HUES6 (cell line): ENCODE results near the gene OXCT2.

Experiments used
- H3K27ac ChIP-seq: 2 replicates; pipeline ENCODE4 v1.7.0; 2013; ENCODE audit warnings: low read depth, mild to moderate bottlenecking, low read length, inconsistent platforms
- H3K27me3 ChIP-seq: 2 replicates; pipeline ENCODE4 v1.6.1; 2013; ENCODE audit warnings: low read length; ENCODE audit not compliant: control insufficient read depth, insufficient read depth
- H3K36me3 ChIP-seq: 2 replicates; pipeline ENCODE4 v1.6.1; 2013; ENCODE audit warnings: low read length; ENCODE audit not compliant: control insufficient read depth, insufficient read depth
- H3K4me1 ChIP-seq: 2 replicates; pipeline ENCODE4 v1.6.1; 2013; ENCODE audit warnings: low read length; ENCODE audit not compliant: control insufficient read depth, insufficient read depth
- H3K4me3 ChIP-seq: 2 replicates; pipeline ENCODE4 v1.5.1; 2013; ENCODE audit warnings: low read depth, low read length
- H3K9ac ChIP-seq: one replicate; pipeline ENCODE4 v1.6.1; 2013; ENCODE audit warnings: mild to moderate bottlenecking, low read length
- H3K9me3 ChIP-seq: 2 replicates; pipeline ENCODE4 v1.6.1; 2013; ENCODE audit warnings: low read depth, low read length; ENCODE audit not compliant: control insufficient read depth, insufficient read depth

OXCT2 gene

DNA sequence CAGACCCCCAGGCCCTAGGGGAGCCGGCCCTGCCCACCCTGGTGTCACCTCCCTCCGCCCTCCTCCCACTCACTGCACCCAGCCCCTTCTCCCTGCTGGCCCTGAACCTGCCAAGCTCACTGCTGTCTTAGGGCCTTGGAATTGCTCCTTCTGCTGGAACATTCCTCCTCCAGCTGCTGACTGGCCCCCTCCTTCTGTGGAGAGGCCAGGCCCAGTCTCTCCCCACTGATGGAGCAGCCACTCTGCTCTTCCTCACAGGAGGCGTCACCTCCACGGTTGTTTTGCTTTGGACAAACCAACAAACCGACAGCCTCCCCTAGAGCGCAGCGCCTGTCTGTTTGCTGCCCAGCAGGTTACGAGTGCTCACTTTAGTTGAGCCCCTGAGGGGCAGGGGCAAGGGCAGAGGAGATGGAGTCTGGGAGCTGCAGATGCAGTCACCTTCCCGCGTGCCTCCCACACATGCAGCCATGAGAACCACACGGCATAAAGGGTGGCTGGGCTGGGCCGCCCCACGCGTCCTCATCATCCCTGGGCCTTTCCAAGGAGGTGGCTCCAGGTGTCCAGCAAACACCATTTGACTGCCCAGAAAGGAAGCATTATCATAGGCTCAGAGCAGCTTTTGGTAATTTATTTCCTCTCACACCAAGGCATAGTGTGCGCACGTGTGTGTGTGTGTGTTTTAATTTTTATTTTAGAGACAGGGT, 9.4 kb downstream of the OXCT2 start:
- no peak overlapping the region for H3K4me3 ChIP-seq
- peaks cover 17% of the 10 kb centered on the region; the same call in 1 of the 2 replicates for H3K9me3 ChIP-seq
- H3K27me3 ChIP-seq, result no peaks in the 10 kb centered on the region
- no peaks in the 10 kb centered on the region for H3K4me1 ChIP-seq
- peaks cover 13% of the 10 kb centered on the region for H3K36me3 ChIP-seq
- H3K9ac ChIP-seq, result no peak overlapping the region
- no peak overlapping the region for H3K27ac ChIP-seq

DNA sequence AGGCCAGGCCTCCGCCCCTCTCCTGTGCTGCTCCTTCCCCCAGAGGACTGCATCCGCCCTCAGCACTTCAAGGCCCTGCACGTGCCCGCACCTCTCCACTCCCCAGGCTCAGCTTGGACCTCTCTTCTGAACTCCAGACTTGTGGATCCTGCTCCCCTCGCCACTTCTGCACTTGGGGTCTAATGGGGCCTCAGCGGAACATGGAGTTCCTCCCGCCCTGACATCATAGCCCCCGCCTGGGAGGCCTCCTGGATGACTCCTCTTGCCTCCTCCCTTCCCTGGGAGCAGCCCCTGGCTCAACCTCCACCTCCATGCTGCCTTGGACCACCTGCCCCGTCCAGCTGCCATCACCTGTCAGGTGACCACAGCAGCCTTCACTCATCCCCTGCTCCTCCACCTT, 10.1 kb downstream of the OXCT2 start:
- Histone ChIP-seq H3K4me1 (no peaks in the 10 kb centered on the region), H3K27me3 (no peaks in the 10 kb centered on the region), H3K36me3 (peaks cover 15% of the 10 kb centered on the region), H3K9me3 (peaks cover 17% of the 10 kb centered on the region; the same call in 1 of the 2 replicates), H3K27ac (no peak overlapping the region), H3K9ac (no peak overlapping the region), H3K4me3 (no peak overlapping the region)

DNA sequence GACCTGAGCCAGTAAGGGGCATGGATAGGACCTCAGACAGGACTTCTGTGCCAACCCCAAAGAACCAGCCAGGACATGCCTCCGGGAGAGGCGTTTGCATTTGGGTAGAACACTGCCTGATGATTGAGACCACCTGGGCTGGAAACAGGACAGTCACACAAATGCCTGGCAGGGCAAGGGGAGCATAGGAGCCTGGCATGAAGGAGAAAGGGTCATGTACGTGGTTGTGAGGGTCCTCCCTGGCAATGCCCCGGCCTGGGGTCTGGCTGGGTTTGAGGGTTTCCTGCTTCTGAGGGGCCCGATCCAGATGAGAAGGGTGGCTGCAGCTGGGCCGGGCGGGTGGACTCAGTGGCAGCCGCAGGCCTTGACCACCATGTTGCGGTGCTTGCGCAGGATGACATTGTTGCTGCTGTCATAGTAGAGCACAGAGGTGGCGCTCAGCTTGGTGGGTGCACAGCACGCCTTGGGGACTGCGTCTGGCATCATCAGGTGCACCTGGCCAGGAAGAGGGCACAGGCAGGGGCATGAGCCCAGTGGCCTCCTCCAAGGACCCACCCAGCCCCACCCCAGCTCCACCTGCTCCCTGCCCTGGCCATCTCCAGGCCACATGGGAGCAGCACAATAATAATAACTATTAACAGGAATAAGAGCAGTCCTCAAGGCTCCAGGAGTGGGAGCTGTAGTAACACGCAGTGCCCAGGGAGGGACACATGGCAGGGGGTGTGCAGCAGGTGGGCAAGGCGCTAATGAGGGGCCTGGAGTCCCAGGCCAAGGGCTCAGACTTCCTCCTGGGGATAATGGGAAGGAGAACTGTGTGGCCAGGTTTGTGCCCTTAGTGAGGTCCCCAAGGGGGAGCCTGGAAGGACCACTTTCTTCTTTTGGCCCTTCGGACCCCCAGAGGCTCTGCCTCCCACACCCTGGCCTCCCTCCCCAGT, 10.8 kb downstream of the OXCT2 start:
- H3K4me1 ChIP-seq, result no peaks in the 10 kb centered on the region
- no peak overlapping the region for H3K9ac ChIP-seq
- peaks cover 21% of the 10 kb centered on the region for H3K36me3 ChIP-seq
- no peak overlapping the region for H3K4me3 ChIP-seq
- peaks cover 17% of the 10 kb centered on the region; the same call in 1 of the 2 replicates for H3K9me3 ChIP-seq
- H3K27ac ChIP-seq, result no peak overlapping the region
- no peaks in the 10 kb centered on the region for H3K27me3 ChIP-seq

DNA sequence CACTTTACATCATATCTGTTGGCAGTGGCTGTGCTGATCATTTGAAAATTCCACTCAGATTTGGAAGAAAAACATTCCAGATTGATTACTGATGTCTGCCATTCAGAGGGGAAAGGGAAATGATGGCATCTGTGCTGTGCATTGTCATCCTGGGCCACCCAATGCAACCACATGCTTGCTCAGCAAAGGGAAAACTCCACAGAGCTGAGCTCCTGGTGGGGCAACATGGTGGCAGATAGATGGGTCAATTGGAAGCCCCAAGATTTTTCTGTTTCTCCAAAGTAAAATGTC, 11.8 kb downstream of the OXCT2 start:
- no peak overlapping the region for H3K27ac ChIP-seq
- peaks cover 17% of the 10 kb centered on the region; the same call in 1 of the 2 replicates for H3K9me3 ChIP-seq
- H3K4me1 ChIP-seq, result no peaks in the 10 kb centered on the region
- no peak overlapping the region for H3K4me3 ChIP-seq
- H3K36me3 ChIP-seq, result peaks cover 31% of the 10 kb centered on the region
- H3K9ac ChIP-seq, result no peak overlapping the region
- H3K27me3 ChIP-seq, result no peaks in the 10 kb centered on the region

DNA sequence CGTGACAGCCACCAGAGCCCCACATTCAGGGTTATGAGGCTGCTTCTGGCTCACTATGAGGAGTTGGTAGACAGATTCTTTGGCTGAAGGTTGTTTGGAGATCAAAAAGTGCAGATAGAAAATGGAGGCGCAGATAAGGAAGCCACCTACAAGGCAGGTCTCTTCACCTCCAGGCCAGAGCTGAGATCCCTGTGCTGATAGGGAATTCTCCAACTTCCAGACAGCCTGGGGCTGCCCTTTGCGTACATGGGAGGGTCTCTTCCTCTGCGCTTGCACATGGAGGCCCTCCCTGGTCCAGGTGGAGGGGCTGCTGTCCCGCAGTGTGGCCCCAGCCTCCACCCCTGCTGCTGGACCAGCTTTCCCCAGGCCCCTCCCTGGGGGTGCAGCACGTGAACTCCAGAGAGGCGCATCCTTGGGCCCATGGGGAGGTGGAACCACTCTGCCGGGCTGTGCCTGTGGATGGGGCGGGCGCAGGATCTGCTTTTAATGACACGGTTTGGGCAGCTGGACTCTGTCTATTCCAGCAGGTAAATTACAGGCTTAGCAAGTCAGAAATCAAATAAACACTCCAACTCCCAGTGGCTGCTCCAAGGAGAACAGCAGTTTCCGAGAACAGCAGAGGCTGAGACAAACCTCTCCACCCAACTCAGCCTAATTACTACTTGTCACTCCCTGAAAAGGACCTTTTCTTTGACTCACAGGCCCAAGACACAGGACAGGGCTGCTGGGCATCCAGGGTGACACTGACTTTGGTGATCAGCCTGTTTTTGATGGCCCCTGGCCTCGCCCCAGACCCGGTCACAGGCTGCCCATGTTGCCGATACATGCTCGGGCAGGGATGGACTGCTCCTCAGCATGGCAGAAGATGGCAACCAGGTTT, 12.4 kb downstream of the OXCT2 start:
- no peaks in the 10 kb centered on the region for H3K27me3 ChIP-seq
- H3K36me3 ChIP-seq, result peaks cover 36% of the 10 kb centered on the region

DNA sequence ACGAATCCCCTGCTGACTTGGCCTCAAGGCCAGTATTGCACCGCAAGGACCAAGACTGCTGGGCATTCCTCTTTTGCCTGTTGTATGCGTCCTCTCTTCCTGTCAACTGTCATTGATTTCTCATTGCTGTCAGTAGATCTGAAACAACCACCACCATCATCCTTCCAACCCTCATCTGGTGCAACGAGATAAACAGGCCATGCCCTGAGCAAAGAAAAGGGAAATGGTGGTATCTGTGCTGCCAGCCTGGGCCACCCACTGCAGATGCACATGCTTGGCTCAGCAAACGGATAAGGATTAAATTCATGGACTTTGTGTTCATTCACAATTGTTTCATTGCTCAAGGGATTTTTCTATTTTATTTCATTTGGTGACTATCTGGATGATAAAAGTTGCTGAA, 13.6 kb downstream of the OXCT2 start:
- no peak overlapping the region for H3K27ac ChIP-seq
- no peaks in the 10 kb centered on the region for H3K27me3 ChIP-seq
- H3K36me3 ChIP-seq, result peaks cover 49% of the 10 kb centered on the region
- H3K4me1 ChIP-seq, result no peaks in the 10 kb centered on the region
- no peak overlapping the region for H3K4me3 ChIP-seq
- no peak overlapping the region for H3K9ac ChIP-seq
- H3K9me3 ChIP-seq, result peaks cover 17% of the 10 kb centered on the region; the same call in 1 of the 2 replicates

More for the DNA sequence above, 12.4 kb downstream of the OXCT2 start:
- Histone ChIP-seq H3K4me1 (no peaks in the 10 kb centered on the region), H3K9ac (no peak overlapping the region), H3K4me3 (no peak overlapping the region), H3K27ac (no peak overlapping the region), H3K9me3 (peaks cover 17% of the 10 kb centered on the region; the same call in 1 of the 2 replicates)

DNA sequence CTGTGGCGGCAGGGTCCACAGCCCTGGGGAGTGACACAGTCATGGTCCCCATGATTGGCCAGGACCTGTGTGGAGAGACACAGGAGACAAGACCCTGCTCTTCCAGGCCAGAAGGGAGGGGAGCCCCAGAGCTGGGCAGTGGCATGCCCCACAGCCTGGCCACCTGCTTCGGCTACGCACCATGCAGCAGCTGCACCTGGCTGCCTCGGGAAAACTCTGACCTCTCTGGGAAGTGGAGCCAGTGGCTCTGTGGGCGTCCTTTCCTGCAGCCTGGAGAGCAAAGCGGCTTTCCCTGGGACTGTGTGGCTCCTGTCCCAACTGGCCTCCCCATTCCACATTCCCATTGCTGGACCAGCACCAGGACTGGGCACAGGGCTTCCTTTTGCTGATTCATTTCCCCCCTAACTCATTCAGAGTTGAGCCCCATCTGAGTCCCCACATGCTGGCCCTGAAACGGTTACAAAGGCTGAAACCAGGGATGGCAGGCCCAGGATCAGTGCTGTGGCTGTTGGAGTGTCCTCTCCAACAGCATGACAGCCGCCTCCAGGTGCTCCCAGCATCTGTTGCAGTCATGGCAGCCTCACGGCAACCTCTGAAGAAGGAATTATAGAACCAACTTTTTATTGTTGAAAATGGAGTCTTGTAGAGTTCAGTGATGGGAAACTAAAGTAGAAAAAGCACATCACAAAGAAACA, 15.0 kb downstream of the OXCT2 start:
- Histone ChIP-seq H3K27ac (no peak overlapping the region), H3K4me1 (no peaks in the 10 kb centered on the region), H3K9me3 (peaks cover 13% of the 10 kb centered on the region; the same call in 1 of the 2 replicates), H3K36me3 (peaks cover 63% of the 10 kb centered on the region), H3K9ac (no peak overlapping the region), H3K4me3 (no peak overlapping the region), H3K27me3 (no peaks in the 10 kb centered on the region)

DNA sequence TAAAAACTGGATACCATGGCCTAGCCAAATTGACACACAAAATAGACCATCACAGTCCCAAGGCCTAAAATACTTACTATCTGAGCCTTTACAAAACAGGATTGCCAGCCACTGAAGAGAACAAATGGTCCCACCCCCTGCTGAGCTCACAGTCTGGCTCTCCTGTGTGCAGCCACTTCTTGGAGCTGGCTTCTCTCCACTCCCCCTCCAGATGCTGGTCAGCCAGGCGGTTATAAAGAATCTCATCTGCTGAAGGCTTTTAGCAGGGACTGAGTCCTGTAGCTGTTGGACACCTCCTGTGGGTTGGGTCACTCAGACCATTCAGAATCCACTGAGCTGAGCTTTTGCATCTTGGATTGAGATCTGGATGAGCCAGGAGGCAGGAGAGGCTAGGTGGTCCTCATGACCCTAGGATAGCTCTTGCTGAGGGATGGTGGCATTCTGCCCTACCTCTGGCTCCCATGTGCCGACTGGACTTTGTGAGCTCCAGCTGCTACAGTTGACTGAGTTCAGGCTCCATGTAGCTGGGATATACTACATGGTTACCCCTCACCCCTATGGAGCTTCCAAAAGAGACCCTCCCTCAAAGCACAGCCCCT, 16.1 kb downstream of the OXCT2 start:
- no peaks in the 10 kb centered on the region for H3K4me1 ChIP-seq

GRCh38 chr1:39754026-39754570, 17.1 kb downstream of the OXCT2 start:
- peaks cover 80% of the 10 kb centered on the region for H3K36me3 ChIP-seq
- H3K9ac ChIP-seq, result no peak overlapping the region
- H3K9me3 ChIP-seq, result no peaks in the 10 kb centered on the region
- H3K27me3 ChIP-seq, result no peaks in the 10 kb centered on the region
- no peaks in the 10 kb centered on the region for H3K4me1 ChIP-seq
- H3K27ac ChIP-seq, result no peak overlapping the region
- no peak overlapping the region for H3K4me3 ChIP-seq

More for the DNA sequence above, 16.1 kb downstream of the OXCT2 start:
- Histone ChIP-seq H3K4me3 (no peak overlapping the region), H3K27ac (no peak overlapping the region), H3K36me3 (peaks cover 74% of the 10 kb centered on the region), H3K27me3 (no peaks in the 10 kb centered on the region), H3K9me3 (peaks cover 3% of the 10 kb centered on the region; the same call in 1 of the 2 replicates), H3K9ac (no peak overlapping the region)
